ENCODE data around the gene ZNF296. TPM values are rescaled to one million over a fixed set of nuclear protein-coding genes. Genes with fewer than 3 reads are reported as not detected.

ZNF296 gene
- total and polyA plus RNA-seq, 2 of the 13 experiments (the other 11 are each of a cell fraction or from before 2014, with no cell fraction given): 0.26 to 0.62 TPM

DNA sequence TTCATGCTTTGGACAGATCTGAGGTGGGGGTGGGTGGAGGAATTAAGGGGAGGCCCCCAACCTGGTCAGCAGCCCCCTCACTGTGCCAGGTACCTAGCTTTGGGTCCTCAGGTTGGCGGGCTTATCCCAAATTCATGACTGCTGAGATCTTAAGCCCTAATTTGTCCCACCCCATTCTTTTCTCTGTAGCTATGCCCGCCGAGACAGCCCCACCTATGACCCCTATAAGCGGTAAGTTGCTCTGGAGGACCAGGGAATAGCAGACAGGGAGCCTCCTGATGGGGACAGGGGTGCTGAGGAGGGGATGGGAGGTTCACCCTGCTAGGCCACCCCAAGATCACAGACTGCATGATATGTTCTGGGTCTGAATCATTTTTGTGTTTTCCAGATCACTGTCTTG, 14.3 kb downstream of the ZNF296 start:
- TF ChIP-seq, protein P1, sequence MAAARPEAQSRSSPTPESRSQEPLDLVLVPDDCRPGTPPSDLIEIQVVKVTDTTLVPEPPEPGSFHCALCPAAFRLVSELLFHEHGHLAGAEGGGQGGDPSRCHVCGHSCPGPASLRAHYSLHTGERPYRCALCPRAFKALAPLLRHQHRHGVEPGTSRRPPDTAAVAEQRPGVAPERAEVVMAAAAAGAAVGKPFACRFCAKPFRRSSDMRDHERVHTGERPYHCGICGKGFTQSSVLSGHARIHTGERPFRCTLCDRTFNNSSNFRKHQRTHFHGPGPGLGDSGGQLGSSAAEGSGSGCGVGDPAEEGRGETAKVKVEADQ (CRISPR knock-in tag; IDR thresholded peaks at IDR 0.05; ENCODE audit: borderline replicate concordance): no peak
- TF ChIP-seq ZNF225 (CRISPR knock-in tag; IDR thresholded peaks at IDR 0.05) (no peak), RBM22 (optimal IDR thresholded peaks at IDR 0.05; ENCODE audit: low read length) (peak; percentile 63), ZNF775 (CRISPR knock-in tag; IDR thresholded peaks at IDR 0.05; ENCODE audit: borderline replicate concordance) (no peak), KMT2A (CRISPR knock-in tag; IDR thresholded peaks at IDR 0.05) (no peak), ZNF598 (CRISPR knock-in tag; IDR thresholded peaks at IDR 0.05; ENCODE audit: borderline replicate concordance) (no peak)
- TF ChIP-seq, protein P2, sequence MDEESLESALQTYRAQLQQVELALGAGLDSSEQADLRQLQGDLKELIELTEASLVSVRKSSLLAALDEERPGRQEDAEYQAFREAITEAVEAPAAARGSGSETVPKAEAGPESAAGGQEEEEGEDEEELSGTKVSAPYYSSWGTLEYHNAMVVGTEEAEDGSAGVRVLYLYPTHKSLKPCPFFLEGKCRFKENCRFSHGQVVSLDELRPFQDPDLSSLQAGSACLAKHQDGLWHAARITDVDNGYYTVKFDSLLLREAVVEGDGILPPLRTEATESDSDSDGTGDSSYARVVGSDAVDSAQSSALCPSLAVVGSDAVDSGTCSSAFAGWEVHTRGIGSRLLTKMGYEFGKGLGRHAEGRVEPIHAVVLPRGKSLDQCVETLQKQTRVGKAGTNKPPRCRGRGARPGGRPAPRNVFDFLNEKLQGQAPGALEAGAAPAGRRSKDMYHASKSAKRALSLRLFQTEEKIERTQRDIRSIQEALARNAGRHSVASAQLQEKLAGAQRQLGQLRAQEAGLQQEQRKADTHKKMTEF (CRISPR knock-in tag; IDR thresholded peaks at IDR 0.05): no peak
- H3K9me3 ChIP-seq (ENCODE audit: low read length): no peaks in the 10 kb centered on the region
- no peak overlapping the region for H2AFZ ChIP-seq (ENCODE audit: low read length)
- no peak overlapping the region for H3K27ac ChIP-seq (ENCODE audit: extremely low read length, insufficient read depth, low read length)
- ATAC-seq (no peak), DNase-seq (ENCODE audit: low spot score) (no peak), FAIRE-seq (no peak)
- no peak overlapping the region for H3K4me3 ChIP-seq (replicated peaks in 1 of 3; ENCODE audit: insufficient read depth in 1 of 3, low read depth in 2 of 3, low read length in 3 of 3)
- ChIA-PET CTCF (ENCODE audit: low intra/inter-chr PET ratio, low total read pairs) (no interaction called here), POLR2A (interaction anchor here (1.8 kb wide), 1 partner anchor 23 kb away, joined by 6 read pairs; the partner anchor contains the start of gene CLASRP)
- in situ Hi-C loops (cut with HindIII; ENCODE audit: extremely low pct_ligation_motif_present, low pct_unique_long_range_greater_than_20kb) (loop anchor here (5.0 kb wide), 1 partner anchor 45 kb away; no protein-coding TSS in a partner anchor), intact Hi-C loops (cut with micrococcal nuclease; ENCODE audit: unreplicated experiment) (no loop called here)
- 100% methylated on average over 4 of the region's 4 CpGs for WGBS (ENCODE audit: low lambda C conversion rate)
- no peaks in the 10 kb centered on the region for H3K79me2 ChIP-seq (ENCODE audit: insufficient read depth, low read length)
- no peak overlapping the region for H3K9ac ChIP-seq (ENCODE audit: insufficient read depth, low read depth, low read length)
- no peak overlapping the region for H3K4me2 ChIP-seq (ENCODE audit: low read depth, low read length)
- no peaks in the 10 kb centered on the region for H3K27me3 ChIP-seq (ENCODE audit: control insufficient read depth in 1 of 2, insufficient read depth in 2 of 2, low read length in 2 of 2)
- no peaks in the 10 kb centered on the region for H3K4me1 ChIP-seq (ENCODE audit: insufficient read depth, low read length)
- BruUV-seq (replicated peaks): no TSS peak
- peaks cover 49 to 80% of the 10 kb centered on the region in 2 experiments for H3K36me3 ChIP-seq (replicated peaks in 1 of 2; ENCODE audit: control insufficient read depth in 1 of 2, insufficient read depth in 2 of 2, low read length in 2 of 2)
- H4K20me1 ChIP-seq (ENCODE audit: insufficient read depth, low read length): peaks cover 5% of the 10 kb centered on the region; the same call in 1 of the 2 replicates
